GM21390 (cell line): Measurements from ENCODE around the gene PLPP4.

Source experiments
- ATAC-seq: cut with Tn5 transposase; IDR thresholded peaks from one replicate; pipeline ENCODE4 v1.9.1; 2021; ENCODE audit not compliant: unreplicated experiment

The PLPP4 gene

GRCh38 chr10:120456143-120456625 is 843 bp upstream of the PLPP4 start:
- no peak for ATAC-seq

- ATAC-seq = no peak
These were observed 575 bp downstream of the PLPP4 start for GRCh38 chr10:120457431-120458172.

GRCh38 chr10:120458432-120458831 is 1.4 kb downstream of the PLPP4 start:
- no peak for ATAC-seq

- ATAC-seq = no peak
These were observed 2.2 kb downstream of the PLPP4 start for GRCh38 chr10:120459185-120459584.

- no peak for ATAC-seq
These were observed 3.2 kb downstream of the PLPP4 start for GRCh38 chr10:120460186-120460585.

GRCh38 chr10:120460776-120461175 is 3.7 kb downstream of the PLPP4 start:
- no peak for ATAC-seq

- ATAC-seq = no peak
These were observed 5.1 kb downstream of the PLPP4 start for GRCh38 chr10:120462018-120462682.

GRCh38 chr10:120465138-120465537 is 8.1 kb downstream of the PLPP4 start:
- no peak for ATAC-seq

GRCh38 chr10:120466006-120466405 is 9.0 kb downstream of the PLPP4 start:
- no peak for ATAC-seq

GRCh38 chr10:120473593-120473992 is 16.6 kb downstream of the PLPP4 start:
- peak; percentile 71 for ATAC-seq

GRCh38 chr10:120474956-120475355 is 17.9 kb downstream of the PLPP4 start:
- ATAC-seq = no peak

- no peak for ATAC-seq
These were observed 19.1 kb downstream of the PLPP4 start for GRCh38 chr10:120475844-120476791.

- ATAC-seq = no peak
These were observed 20.2 kb downstream of the PLPP4 start for GRCh38 chr10:120477021-120477742.

GRCh38 chr10:120477743-120478141 is 20.7 kb downstream of the PLPP4 start:
- no peak for ATAC-seq

GRCh38 chr10:120478386-120478785 is 21.4 kb downstream of the PLPP4 start:
- ATAC-seq = no peak

GRCh38 chr10:120479506-120479905 is 22.5 kb downstream of the PLPP4 start:
- ATAC-seq = no peak

- no peak for ATAC-seq
These were observed 23.1 kb downstream of the PLPP4 start for GRCh38 chr10:120480065-120480600.

GRCh38 chr10:120480848-120481247 is 23.8 kb downstream of the PLPP4 start:
- no peak for ATAC-seq

GRCh38 chr10:120483006-120483405 is 26.0 kb downstream of the PLPP4 start:
- no peak for ATAC-seq

GRCh38 chr10:120483651-120484301 is 26.7 kb downstream of the PLPP4 start:
- ATAC-seq = no peak
